Measurements from ENCODE around the gene ACOT11.

The ACOT11 gene

GRCh38 chr1:54645806-54646676 is 98.0 kb downstream of the ACOT11 start:
- DNase-seq (ENCODE audit: low read depth), result no peak

GRCh38 chr1:54649130-54649898 is 101.3 kb downstream of the ACOT11 start:
- no peak for DNase-seq (ENCODE audit: low read depth)

DNA sequence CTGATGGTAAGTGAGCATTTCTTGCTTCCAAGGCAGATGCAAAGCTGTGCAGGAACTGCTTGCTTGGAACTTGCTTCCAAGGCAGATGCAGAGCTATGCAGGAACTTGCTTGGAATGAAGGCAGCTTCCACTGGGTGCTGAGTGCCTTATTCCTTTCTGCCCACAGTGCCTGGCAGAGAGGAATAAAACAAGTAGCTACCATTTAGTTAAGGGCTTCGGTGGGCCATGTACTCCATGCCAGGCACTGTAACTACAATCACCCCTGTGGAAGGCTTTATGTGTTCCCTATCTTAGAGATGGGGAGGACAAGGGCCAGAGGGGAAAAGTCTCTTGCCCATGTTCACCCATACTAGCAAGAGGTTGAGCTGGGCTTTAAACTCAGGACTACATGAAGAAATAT is 101.9 kb downstream of the ACOT11 start:
- DNase-seq (ENCODE audit: low read depth), result no peak

DNA sequence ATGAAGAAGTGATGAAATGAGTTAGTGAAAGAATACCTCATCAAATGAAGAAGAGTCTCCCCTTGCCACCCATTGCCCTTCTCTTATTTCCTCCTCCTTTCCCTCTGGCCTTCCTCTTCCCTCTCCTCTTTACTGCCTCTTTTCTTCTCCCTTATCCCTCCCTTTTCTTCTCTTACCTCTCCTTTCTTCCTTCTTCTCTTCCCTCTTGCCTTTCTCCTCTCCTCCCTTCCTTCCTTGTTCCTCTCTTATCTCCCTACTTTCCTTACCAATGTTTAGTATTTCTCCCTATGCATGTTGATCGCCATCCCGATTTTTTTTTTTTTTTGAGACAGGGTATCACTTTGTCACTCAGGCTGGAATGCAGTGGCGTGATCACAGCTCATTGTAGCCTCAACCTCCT is 102.4 kb downstream of the ACOT11 start:
- no peak for DNase-seq (ENCODE audit: low read depth)

GRCh38 chr1:54651608-54652007 is 103.6 kb downstream of the ACOT11 start:
- DNase-seq (ENCODE audit: low read depth), result no peak

- DNase-seq (ENCODE audit: low read depth), result no peak
These were observed 104.1 kb downstream of the ACOT11 start for GRCh38 chr1:54652168-54652567.

DNA sequence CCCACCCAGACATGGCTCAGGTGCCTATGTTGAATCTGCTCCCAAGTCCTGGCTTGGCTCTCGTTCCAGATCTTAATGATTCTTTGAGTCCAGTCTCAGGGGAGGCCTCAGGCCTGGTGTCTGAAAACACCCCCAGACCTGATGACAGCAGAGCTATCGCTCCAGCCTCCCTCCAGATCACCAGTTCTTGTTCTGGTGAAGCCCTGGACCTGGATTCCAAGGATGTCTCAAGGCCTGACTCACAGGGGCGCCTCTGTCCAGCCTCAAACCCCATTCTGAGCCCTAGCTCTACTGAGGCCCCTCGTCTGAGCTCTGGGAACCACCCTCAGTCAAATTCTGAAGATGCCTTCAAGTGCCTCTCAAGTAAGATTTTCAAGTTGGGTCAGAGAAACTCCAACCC is 105.0 kb downstream of the ACOT11 start:
- DNase-seq (ENCODE audit: low read depth), result no peak

- DNase-seq (ENCODE audit: low read depth), result no peak
These were observed 110.3 kb downstream of the ACOT11 start for GRCh38 chr1:54658164-54658913.

Measured in activated T-cell treated with anti-CD3 and anti-CD28 coated beads for 24 hours (primary cell).